Measurements from ENCODE around the gene FBXL20. TPM values are rescaled to one million over a fixed set of nuclear protein-coding genes. Genes with fewer than 3 reads are reported as not detected.

Gene FBXL20, protein sequence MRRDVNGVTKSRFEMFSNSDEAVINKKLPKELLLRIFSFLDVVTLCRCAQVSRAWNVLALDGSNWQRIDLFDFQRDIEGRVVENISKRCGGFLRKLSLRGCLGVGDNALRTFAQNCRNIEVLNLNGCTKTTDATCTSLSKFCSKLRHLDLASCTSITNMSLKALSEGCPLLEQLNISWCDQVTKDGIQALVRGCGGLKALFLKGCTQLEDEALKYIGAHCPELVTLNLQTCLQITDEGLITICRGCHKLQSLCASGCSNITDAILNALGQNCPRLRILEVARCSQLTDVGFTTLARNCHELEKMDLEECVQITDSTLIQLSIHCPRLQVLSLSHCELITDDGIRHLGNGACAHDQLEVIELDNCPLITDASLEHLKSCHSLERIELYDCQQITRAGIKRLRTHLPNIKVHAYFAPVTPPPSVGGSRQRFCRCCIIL
- total RNA-seq: 26.8 TPM

DNA sequence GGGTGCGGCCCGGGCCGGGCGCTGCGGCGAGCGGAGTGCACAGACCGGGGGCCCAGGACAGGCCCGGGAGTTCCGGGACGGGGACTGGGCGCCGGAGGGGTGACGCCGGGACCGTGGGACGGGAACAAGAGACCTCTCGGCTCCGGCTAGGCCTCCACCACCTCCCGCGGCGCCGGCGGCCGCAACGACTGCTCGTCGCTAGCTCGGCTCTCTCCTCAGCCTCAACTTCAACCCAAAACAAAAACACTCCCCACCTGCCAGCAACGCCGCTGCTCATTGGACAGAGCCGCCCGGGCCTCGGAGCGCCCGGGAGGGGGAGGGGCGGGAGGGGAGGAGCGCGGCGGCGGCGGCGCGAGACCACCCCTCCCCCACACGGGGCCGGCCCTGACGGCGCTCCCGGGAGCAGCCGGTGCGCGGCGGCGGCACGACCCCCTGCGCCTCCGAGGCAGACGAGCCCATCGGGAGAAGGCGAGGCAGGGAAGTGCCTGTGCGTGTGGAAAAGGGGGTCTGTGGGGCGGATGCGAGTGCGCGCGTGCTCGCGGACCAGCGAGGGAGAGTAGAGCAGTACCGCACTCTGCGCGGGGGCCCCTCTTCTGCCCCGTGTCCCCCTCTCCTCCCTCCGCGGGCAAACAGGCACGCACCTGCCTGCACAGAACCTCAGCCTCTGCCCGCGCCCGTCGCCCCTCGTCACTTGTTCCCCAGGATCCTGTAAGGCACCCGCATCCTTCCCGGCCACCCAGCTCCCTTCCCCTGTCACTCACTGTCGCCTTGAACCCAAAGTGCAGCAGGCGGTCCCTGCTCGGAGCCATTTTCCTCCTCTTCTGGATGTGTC lies at the start of gene FBXL20:
TSS of gene FBXL20 (minus strand) at position 215 of the 832 bp plus-strand sequence. CDS start 224 bp downstream, outside the sequence.

DNA sequence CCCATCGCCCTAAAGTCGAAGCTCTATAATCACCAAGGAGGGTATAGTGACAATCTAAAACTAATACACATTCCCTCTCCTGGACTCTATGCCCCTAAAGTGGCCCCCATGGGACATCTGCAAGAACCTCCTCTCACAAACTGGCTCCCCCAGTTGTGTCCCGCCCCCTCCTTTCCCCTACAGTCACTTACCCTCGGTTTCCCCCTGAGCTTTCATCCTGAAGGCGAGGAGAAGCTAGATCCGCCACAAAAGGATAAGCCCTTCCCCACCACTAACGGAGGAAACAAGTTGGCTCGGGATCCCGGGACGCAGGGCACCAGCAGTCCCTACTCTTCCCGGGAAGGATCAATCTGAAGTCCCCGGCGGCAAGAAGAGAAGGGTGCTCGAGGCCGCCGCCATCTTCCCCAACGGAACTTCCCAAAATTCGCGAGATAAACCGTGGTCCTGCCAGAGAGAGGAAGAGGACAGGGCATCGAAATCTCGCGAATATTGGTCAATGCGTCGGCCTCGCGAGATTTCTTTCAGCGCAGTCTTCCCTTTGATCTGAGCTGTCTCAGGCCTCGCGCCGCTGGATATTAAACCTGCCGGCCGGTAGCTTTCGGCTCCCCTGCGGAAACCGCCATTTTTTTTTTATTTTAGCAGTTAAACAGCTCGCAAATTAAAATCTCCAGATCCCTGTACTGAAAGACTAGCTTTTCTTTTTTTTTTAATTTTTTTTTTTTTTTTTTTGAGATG lies 49.6 kb upstream of the FBXL20 start, which contains the start of gene MED1:
TSS of gene MED1 (minus strand) at position 417 of the 735 bp plus-strand sequence. CDS start at position 216, 201 bp downstream.

DNA sequence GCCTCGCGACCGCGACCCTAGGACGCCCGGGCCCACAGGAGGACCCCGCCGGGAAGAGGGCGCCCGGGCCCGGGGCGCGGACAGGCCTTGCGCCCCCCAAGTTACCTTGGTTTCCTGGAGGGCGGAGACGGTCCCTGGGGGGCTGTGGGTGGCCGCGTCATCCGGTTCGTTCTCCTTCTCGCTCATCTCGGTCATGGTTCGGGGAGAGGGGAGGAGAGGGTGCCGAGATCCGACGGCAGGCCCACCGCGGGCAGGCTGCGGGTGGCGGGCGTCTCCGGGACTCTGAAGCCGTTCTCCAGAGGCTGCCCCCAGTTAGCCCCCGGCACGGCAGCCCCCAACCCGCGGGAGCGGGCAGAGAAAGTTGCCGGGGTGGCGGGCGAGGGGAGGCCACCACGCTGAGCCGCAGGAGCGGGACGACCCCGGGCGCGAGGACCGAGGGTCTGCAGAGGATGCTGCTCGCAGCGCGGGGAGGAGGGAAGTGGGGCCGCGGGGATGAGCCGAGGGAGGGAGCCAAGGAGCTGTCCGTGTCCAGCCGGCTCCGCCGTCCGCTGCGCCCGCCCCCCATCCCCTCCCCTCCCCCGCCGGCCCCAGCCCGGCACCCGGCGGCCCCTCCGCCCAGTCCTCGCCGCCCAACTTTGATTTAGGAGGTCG lies 176.0 kb downstream of the FBXL20 start, which contains the start of gene STAC2:
TSS of gene STAC2 (minus strand) at position 638 of the 651 bp plus-strand sequence. CDS start at position 195, 443 bp downstream.

Other genes with a start within 250 kb of the FBXL20 start
- 18.0 TPM for gene PLXDC1, start 250.0 kb downstream of the FBXL20 start, total RNA-seq
- not detected for gene ARL5C, start 235.5 kb downstream of the FBXL20 start, total RNA-seq
- gene CACNB1, start 204.0 kb downstream of the FBXL20 start, total RNA-seq: 30.2 TPM
- gene RPL19, start 201.3 kb downstream of the FBXL20 start, total RNA-seq: 741 TPM
- gene STAC2, start 175.7 kb downstream of the FBXL20 start, total RNA-seq: 0.46 TPM
- 28.1 TPM for gene MED1, start 49.6 kb upstream of the FBXL20 start, total RNA-seq
- 24.2 TPM for gene CDK12, start 59.9 kb upstream of the FBXL20 start, total RNA-seq
- 0.46 TPM for gene NEUROD2, start 206.3 kb upstream of the FBXL20 start, total RNA-seq
- 23.5 TPM for gene PPP1R1B, start 225.3 kb upstream of the FBXL20 start, total RNA-seq
- 26.8 TPM for gene STARD3, start 235.5 kb upstream of the FBXL20 start, total RNA-seq